Large intestine (tissue), 3 donors: ENCODE results near the gene AFTPH. TPM values are rescaled to one million over a fixed set of nuclear protein-coding genes. Genes with fewer than 3 reads are reported as not detected.

Experiments used
- DNase-seq, 2 donors: peaks; one replicate each; pipeline versions ENCODE4 v3.0.0 to v3.0.0-alpha.2; 2013
- H3K27ac ChIP-seq: one replicate; pipeline ENCODE4 v1.5.1; 2013; ENCODE audit warnings: low read length
- H3K27me3 ChIP-seq: 2 replicates; pipeline ENCODE4 v1.6.1; 2013; ENCODE audit warnings: low read length; ENCODE audit not compliant: control insufficient read depth, insufficient read depth
- H3K36me3 ChIP-seq: 2 replicates; pipeline ENCODE4 v1.6.1; 2013; ENCODE audit warnings: low read length; ENCODE audit not compliant: control insufficient read depth, insufficient read depth
- H3K4me1 ChIP-seq: one replicate; pipeline ENCODE4 v1.6.1; 2013; ENCODE audit warnings: low read length; ENCODE audit not compliant: control insufficient read depth, insufficient read depth
- H3K4me3 ChIP-seq: one replicate; pipeline ENCODE4 v1.5.1; 2013; ENCODE audit warnings: low read length
- H3K9me3 ChIP-seq: one replicate; pipeline ENCODE4 v1.6.1; 2013; ENCODE audit warnings: mild to moderate bottlenecking, low read depth, low read length, moderate library complexity; ENCODE audit not compliant: control insufficient read depth
- WGBS: methylation state at CpG from one replicate; pipeline ENCODE4 v1.1.5; 2013; ENCODE audit warnings: low lambda C conversion rate; ENCODE audit not compliant: insufficient coverage; 5-methylcytosine and 5-hydroxymethylcytosine counted together
- polyA plus RNA-seq: library from polyadenylated mRNA; unstranded; fragments of 120-200 nt; gene quantifications from one replicate; pipeline ENCODE4 v1.2.1, GENCODE V29; 2013

Gene AFTPH
- polyA plus RNA-seq, 1 donor: 39.9 TPM

GRCh38 chr2:64631771-64632170 is 107.6 kb downstream of the AFTPH start:
- Histone ChIP-seq H3K27ac (no peak overlapping the region), H3K9me3 (peaks cover 4% of the 10 kb centered on the region), H3K4me3 (no peak overlapping the region), H3K4me1 (peaks cover 6% of the 10 kb centered on the region), H3K27me3 (no peaks in the 10 kb centered on the region), H3K36me3 (peaks cover 43% of the 10 kb centered on the region)
- 100% methylated on average over 1 of the region's 3 CpGs for WGBS
- no peak for DNase-seq

- H3K4me1 ChIP-seq: no peaks in the 10 kb centered on the region
- no peak overlapping the region for H3K27ac ChIP-seq
- 76% methylated on average over 3 of the region's 9 CpGs for WGBS
- H3K36me3 ChIP-seq: peaks cover 43% of the 10 kb centered on the region
- H3K27me3 ChIP-seq: no peaks in the 10 kb centered on the region
- no peak overlapping the region for H3K4me3 ChIP-seq
- no peak for DNase-seq
- peaks cover 4% of the 10 kb centered on the region for H3K9me3 ChIP-seq
These were observed 109.0 kb downstream of the AFTPH start for GRCh38 chr2:64632835-64633819.

GRCh38 chr2:64634345-64635267 is 110.5 kb downstream of the AFTPH start:
- H3K4me1 ChIP-seq: no peaks in the 10 kb centered on the region
- H3K9me3 ChIP-seq: peaks cover 4% of the 10 kb centered on the region
- no peaks in the 10 kb centered on the region for H3K27me3 ChIP-seq
- no peak for DNase-seq
- H3K27ac ChIP-seq: no peak overlapping the region
- 100% methylated on average over 3 of the region's 11 CpGs for WGBS
- no peak overlapping the region for H3K4me3 ChIP-seq
- peaks cover 43% of the 10 kb centered on the region for H3K36me3 ChIP-seq

GRCh38 chr2:64635976-64636911 is 112.1 kb downstream of the AFTPH start:
- no CpG with 5 or more reads among the region's 38 CpGs for WGBS
- peaks cover 37% of the 10 kb centered on the region for H3K36me3 ChIP-seq
- H3K4me3 ChIP-seq: no peak overlapping the region
- peaks cover 4% of the 10 kb centered on the region for H3K9me3 ChIP-seq
- no peaks in the 10 kb centered on the region for H3K27me3 ChIP-seq
- H3K27ac ChIP-seq: no peak overlapping the region
- no peak for DNase-seq
- H3K4me1 ChIP-seq: peaks cover 2% of the 10 kb centered on the region

DNA sequence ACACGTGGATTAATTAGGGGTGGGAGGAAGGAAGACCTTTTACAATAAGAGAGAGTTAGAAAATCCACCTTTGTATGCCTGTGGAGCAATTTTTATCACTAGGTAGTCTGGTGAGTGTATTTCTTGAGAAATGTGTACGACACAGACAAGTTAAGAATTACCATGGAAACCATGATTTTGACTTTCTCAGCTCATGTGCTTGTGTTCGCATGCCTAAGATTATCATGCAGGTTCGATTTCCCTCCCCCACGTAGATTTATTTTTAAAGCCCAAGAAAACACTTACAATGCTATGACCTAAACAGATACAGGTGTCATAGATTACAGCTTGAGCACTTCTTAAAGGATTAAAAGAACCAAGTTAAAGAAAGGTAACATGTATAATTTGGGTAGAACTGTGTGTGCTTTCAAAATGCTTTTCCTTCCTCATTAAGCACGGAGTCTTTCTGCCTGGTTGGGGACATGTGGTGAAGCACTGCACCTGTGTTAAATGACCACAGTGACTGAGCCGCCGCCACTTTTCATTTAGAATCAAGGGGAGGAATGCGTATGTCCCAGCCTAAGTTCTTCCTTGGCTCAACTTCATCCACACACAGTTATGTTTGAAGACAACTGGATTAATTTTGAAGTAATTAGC is 113.0 kb downstream of the AFTPH start:
- no peaks in the 10 kb centered on the region for H3K27me3 ChIP-seq
- no peak for DNase-seq
- peaks cover 7% of the 10 kb centered on the region for H3K4me1 ChIP-seq
- H3K27ac ChIP-seq: no peak overlapping the region
- H3K4me3 ChIP-seq: no peak overlapping the region
- peaks cover 37% of the 10 kb centered on the region for H3K36me3 ChIP-seq
- 20% methylated on average over 1 of the region's 9 CpGs for WGBS
- peaks cover 4% of the 10 kb centered on the region for H3K9me3 ChIP-seq

DNA sequence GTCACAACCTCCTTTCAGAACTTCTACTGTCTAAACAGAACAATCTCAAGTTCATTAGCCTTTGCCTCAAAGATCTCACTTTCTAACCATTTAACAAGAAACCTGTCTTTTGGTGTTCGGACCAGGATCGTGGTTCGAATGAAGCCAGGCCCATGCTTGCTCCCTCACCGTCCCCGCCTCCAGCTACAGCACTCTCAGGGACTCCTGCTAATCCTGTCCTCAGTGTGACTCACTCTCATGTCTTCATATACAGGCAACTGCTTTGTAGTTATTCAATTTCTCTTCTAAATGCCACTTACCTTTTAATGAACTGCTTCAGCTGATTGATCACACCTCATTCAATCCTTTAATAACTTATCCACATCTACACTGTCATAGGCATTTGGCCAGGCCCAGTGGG is 113.8 kb downstream of the AFTPH start:
- Histone ChIP-seq H3K36me3 (peaks cover 30% of the 10 kb centered on the region), H3K4me3 (no peak overlapping the region), H3K27ac (no peak overlapping the region), H3K4me1 (peaks cover 8% of the 10 kb centered on the region), H3K9me3 (peaks cover 4% of the 10 kb centered on the region), H3K27me3 (no peaks in the 10 kb centered on the region)
- no peak for DNase-seq
- whole genome bisulfite sequencing: no CpG with 5 or more reads among the region's 5 CpGs

DNA sequence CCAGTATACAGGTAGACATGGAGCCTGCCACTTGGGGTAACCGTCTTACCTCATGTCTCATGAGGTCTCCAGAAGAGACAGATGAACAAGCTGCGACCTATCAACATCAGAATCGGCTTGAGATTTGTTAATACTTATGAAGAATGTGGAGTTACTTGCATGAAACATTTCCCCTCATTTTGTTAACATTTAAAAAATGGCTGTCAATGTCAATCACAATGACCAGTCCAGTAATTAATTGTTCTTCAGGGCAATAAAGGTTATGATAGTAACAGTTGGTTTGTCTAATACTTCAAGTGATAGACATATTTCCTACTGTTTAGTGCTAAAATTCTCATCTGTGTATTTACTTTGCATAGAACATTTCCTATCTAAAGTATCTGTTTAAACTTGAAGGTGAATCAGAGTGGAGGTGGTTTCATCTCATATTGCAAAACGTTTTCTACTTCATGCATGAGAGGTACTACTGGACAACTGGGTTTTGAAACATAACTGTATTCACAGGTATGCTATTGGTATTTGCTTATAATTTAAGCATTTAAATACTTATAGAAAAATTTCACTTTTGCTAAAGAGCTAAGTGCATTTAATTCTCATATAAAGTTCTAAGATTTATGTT is 114.5 kb downstream of the AFTPH start:
- no peak for DNase-seq
- 80% methylated on average over 2 of the region's 4 CpGs for WGBS
- no peak overlapping the region for H3K27ac ChIP-seq
- peaks cover 4% of the 10 kb centered on the region for H3K9me3 ChIP-seq
- no peaks in the 10 kb centered on the region for H3K27me3 ChIP-seq
- H3K36me3 ChIP-seq: peaks cover 23% of the 10 kb centered on the region
- peaks cover 13% of the 10 kb centered on the region for H3K4me1 ChIP-seq
- no peak overlapping the region for H3K4me3 ChIP-seq

DNA sequence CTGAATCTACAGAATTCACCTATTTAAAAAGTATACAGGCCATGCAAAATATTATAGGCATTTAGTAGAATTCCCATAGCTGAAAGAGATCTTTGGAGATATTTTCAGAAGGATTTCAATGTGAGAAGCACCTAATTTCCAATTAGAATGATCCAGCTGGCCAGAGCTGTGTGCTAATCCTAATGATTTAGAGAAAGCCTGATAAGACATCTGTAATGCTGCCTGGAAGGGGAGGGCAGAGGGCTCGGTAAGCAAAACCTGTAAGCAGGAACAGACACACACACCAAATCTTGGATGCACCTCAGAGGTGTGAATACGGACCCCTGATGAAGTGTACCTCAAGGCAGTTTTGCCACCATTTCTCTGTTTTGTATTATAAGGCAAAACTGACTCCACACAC is 115.6 kb downstream of the AFTPH start:
- Histone ChIP-seq H3K9me3 (peaks cover 4% of the 10 kb centered on the region), H3K27ac (no peak overlapping the region), H3K27me3 (no peaks in the 10 kb centered on the region), H3K36me3 (peaks cover 16% of the 10 kb centered on the region), H3K4me3 (no peak overlapping the region), H3K4me1 (peaks cover 23% of the 10 kb centered on the region)
- DNase-seq: no peak
- WGBS: no CpG with 5 or more reads among the region's 2 CpGs
